Inferior parietal cortex (tissue), 1 donor: ENCODE results near the gene ZFP42.
"Not testable (repeated sequence)": the region's sequence is repeated elsewhere in the genome, so short reads cannot be mapped to it uniquely, and the experiment has no call there.

Experiments used
- DNase-seq: peaks from one replicate; pipeline ENCODE4 v3.0.0-alpha.2; 2016; ENCODE audit errors: extremely low spot score

ZFP42 gene

DNA sequence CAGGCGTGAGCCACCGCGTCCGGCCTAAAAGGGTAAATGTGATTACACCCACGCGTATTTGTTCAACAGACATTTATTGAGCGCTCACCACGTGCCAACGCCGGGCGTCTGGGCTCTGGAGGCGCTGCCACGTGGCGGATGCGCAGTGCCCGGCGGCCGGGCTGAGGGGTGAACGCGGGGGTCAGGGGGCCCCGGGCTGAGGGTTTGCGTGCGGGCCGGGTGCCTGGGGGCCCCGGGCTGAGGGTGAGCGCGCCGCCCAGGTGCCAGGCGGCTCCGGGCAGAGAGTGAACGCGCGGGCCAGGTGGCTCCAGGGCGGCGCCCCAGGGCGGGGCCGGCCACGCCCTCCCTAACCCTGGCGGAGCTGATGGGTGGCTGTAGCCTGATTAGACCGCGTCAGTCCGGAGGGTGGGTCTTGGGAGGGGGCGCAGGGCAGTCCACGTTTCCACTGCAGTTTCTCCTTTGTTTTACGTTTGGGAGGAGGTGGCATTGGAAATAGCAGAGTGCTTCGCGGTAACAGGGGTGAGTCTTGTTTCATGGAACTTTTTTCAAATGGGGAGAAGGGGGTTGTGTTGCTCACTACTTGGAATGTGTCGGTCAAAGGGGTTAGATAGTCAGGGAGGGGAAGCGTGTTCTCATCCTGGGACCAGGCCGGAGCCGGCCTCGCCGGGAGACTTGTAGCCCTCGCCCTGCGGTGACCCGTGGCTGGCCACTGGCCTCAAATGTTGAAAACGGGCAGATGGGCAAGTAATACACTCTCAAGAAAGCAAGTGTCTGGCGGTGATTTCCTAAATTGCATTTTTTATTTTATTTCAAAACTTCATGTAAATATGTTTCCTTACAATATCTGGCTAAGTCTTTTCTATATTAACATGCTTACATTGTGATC is at the start of gene ZFP42:
Gene ZFP42, plus strand, starts transcription at position 450 of the 886 bp plus-strand sequence. CDS start 7,037 bp downstream, outside the sequence.
- no peak for DNase-seq

DNA sequence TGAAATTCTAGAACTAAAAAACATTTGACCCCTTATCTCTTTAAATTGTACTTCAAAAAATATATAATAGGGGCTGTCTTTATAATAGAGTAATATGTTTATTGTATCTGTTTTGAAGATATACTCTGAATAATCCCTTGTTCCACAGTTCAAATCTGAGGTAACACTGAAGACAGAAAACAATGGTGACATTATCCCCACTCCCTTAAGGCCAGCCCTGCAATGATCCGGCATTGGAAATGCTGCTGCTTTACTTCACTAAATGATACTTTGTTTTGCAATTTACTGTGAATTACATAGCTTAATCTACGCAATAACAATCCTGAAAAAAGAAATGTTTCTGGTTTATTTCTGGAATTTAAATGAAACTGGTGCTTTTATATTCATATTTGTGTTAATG is 34.4 kb upstream of the ZFP42 start:
- DNase-seq, result no peak

DNA sequence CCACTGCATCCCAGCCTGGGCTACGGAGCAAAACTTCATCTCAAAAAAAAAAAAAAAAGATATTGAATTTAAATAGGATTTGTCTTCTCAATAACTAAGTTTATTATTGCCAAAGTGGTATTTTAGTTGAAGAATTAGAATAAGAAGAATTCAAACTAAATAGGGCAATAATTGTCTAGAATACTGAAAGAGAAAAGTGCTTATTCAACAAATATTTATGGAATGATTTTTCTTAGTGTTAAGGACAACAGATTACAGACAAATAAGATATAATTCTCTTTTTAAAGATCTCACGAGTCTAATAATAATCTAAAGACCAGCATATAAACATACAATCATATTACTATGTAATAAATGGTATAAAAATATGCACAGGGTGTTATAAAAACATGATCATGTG is 33.6 kb upstream of the ZFP42 start:
- DNase-seq, result no peak

DNA sequence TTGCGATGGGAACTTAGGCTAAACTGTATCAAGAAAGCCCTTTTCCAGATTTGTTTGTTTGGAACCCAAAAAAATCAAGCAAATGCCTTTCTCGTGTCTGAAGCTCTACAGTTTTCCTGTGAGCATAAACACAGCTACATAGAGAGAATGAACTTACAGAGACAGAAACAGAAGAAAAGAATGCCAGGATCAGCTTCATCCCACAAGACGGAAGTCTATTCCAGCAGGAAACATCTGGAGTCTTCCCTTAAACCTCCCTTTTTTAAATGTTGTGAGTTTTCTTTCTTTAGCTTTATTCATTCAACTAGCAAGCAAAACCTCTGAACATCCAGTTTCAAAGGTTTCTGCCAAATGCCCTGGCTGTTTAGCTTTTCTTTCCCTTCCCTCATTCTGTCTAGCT is 32.6 kb upstream of the ZFP42 start:
- DNase-seq, result no peak

DNA sequence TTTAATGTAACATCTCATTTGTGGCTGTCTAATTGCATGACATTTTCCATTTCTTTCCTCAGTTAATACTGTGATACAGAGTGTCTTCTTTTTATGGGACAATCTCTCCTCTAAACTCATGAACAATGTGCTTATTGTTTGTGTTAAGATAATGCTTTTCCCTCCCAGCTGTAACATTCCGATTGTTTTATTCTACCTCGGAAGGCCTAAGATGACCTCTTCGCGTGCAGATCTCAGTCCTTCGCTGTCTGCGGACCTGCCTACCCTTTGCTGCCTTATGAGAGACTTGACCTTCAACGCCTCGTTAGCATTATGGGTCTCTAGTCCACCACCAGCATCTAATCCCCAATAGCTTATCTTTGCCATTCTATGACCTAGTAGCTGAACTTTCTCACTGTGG is 29.8 kb upstream of the ZFP42 start:
- peak; percentile 32 for DNase-seq

DNA sequence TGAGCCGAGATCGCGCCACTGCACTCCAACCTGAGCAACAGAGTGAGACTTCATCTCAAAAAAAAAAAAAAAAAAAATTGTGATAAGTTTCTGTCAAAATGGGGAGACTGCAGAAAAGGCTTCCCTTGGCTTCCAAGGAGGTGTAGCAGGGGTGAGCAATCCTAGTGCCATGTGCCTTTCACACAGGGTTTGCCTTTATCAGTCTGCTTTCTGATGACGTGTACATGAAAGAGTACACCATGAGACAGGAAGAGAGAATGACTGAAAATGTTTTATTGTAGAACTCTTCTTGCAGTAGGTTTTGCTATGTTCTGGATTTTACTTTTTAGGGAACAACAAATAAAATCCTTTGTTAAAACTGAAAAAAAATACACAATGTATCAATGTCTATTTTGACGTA is 23.4 kb upstream of the ZFP42 start:
- DNase-seq, result no peak

DNA sequence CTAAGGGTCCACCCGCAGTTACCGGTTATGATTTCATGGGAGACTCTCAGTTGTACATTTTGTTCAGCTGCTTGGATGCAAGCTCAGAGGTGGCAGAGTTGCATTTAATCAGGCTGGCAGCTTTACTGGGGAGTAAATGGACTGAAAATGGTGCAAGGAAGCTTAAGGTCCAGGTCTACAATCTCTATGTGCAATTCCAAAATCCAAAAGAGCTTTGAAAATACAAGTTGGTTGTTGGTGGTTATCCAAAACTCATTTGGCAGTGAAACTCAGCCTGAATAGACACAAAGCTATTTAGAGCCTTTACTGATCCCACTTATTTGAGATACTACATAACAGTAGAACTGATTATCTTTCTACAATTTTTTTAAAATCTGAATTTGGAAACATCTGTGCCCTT is 11.8 kb upstream of the ZFP42 start:
- DNase-seq, result no peak

DNA sequence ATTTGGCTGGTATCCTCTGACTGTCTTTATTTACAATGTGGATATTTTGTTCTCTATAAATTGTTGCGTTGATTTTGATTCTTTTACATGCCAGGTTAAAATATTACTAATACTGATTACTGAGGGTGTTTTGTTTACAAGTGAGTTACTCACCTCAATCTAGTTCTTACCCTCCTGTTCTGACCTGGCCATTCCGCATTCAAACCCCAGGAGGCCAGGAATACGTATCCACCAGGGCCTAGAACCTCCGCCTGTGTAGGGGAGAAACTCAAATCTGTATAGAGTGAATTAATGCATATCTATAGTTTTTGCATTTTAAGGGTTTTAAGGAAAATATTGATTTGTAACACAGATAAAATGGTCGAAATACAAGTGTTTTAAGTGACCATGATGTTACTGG is 2.6 kb upstream of the ZFP42 start:
- DNase-seq, result no peak

DNA sequence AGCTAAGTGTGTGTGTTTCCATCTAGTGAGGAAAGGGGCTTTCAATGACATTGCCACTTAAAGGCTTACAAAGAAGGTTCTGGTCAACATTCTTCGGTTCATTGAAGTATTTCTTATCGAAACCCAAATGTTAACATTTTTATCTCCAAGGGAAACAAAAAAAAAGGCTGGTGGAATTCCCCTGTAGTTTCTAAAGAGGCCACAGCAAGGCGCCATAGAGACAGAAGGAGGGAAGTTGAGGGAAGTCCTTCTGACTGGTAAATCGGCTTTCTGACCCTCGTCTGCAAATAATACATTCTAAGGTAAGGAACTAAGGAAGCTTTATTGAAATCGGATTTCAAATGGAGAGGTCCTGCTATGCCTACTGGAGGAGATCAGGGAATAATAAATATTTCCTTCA is 1.7 kb upstream of the ZFP42 start:
- no peak for DNase-seq

DNA sequence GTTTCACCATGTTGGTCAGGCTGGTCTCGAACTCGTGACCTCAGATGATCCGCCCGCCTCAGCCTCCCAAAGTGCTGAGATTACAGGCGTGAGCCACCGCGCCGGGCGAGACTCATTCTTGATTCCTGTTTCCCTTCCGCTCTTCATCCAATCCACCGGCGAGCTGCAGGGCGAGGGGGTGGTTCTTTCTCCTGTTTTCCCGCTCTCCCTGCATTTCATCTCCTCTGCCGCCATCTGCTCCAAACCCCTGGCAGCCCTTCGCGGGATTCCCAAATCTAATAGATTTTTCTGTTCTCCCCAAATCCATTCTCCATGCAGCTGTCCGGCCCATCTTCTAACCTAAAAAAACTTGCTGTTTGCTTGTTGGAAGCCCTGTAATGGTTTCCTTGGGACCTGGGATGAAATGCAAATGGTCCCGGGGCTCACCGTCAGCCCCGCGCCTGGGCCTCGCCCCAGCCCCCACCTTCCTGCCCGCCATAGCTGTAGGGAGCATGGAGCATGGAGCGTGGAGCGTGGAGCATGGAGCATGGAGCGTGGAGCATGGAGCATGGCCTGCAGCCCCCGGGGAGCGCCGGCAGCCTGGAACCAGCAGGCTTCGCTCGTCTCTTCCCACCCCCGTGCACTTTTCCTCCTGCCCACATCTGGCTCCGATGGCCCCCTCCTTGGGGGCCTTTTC is 1.1 kb downstream of the ZFP42 start:
- no peak for DNase-seq

DNA sequence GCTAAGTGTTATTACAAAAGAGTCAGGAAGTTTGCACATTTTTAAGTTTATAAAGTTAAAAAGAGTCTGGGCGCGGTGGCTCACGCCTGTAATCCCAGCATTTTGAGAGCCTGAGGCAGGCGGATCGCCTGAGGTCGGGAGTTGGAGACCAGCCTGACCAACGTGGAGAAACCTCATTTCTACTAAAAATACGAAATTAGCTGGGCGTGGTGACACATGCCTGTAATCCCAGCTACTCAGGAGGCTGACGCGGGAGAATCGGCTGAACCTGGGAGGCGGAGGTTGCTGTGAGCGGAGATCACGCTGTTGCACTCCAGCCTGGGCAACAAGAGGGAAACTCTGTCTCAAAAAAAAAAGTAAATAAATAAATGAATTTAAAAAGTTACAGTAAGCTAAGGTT is 2.4 kb downstream of the ZFP42 start:
- not testable (repeated sequence) for DNase-seq

DNA sequence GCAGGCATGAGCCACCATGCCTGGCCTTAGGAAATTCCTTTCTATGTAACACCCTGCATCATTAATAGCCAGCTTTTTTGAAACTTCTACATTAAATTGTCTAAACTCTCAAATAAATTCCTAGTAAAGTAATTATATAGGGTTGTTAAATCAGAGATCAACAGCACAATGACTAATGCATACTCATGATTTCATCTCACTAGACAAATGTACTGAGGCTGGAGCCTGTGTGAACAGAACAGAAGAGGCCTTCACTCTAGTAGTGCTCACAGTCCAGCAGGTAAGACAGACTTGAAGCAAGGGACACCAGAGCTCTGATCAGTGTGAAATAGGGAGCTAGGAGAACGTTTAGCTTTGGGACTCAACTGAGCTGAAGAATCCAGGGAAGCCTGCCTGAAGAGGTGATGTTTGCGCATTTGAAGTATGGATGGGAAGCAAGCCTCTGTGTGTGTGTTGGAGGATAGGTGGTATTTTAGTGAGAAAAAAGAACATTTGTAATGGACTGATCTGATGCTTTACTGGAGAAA is 3.9 kb downstream of the ZFP42 start:
- DNase-seq, result no peak

DNA sequence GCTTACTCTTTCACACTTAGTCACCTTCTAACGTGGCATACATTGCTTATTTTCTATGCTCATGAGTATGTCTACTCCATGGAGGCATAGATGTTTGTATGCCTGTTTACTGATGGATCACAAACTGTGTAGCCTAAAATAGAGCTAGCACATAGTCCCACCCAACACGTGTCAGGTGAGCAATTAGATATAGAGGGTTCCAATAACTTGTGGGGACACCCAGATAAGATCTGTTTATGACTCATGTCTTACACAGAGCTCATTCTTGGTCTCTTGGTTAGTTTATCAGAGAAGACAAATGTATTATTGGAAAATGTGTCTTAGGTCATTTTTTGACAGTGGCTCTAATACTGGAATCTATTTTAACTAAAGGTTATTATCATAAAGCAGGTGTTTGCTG is 6.8 kb downstream of the ZFP42 start:
- DNase-seq, result no peak

DNA sequence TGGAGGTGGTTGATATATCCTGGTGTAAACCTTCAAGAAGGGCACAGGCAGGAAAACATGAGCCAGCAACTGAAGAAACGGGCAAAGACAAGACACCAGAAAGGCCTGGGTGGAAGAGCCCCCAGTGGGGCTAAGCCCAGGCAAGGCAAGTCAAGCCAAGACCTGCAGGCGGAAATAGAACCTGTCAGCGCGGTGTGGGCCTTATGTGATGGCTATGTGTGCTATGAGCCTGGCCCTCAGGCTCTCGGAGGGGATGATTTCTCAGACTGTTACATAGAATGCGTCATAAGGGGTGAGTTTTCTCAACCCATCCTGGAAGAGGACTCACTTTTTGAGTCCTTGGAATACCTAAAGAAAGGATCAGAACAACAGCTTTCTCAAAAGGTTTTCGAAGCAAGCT is 7.2 kb downstream of the ZFP42 start:
- no peak for DNase-seq

DNA sequence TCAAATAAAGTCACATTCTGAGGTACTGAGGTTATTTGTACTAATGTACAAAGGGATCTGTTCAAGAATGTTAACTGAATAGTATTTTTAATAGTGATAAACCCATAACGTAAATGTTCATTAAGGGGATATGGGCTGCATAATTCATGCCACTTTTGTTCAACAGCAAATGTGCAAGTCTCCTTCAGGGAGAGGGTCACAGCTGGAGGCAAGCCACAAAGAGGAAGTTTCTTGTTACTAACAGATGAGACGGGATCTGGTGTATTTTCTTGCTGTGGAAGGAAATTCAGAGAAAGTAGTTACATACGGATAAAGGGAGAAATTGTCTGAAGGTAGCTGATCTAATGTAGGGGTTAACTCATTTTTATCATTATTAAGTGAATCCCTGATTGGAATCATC is 10.0 kb downstream of the ZFP42 start:
- no peak for DNase-seq

DNA sequence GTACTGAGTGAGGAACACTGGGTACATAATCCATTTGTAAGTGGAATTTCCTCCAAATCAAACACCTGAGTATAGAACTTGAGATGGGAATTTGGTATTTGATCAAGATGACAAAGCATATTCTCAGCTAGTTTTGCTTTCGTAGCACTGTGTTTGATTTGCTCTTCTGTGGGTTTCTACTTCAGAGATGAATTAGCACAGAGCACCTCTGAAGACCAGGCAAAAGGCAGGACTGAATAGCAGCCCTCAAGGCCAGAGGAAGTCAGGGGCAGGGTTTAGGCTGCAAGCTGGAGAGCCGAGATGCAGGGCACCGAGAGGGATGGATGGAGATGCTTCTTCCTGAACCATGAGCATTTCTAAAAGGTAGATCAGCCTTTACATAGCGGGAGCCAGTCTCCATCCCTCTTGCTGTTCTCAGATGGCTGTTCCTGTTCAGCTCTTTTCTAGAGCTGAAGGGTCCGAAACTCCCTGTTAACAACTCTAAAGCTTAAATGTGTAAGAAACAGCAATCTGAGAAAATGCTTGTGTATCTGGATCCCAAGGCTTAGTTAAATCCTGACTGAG is 10.8 kb downstream of the ZFP42 start:
- no peak for DNase-seq

DNA sequence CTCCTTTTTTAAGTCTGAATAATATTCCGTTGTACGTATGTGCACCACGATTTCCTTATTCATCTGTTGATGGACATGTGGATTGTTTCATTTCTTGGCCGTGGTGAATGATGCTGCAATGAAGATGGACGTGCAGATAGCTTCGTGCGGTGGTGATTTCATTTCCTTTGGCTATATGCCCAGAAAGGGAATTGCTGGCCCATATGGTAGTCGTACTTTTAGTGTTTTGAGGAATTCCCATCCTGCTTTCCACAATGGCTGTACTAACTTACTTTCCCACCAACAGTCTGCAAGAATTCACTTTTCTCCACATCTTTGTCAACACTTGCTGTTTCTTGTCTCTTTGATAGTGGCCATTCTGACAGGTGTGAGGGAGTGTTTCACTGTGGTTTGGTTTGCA is 12.8 kb downstream of the ZFP42 start:
- DNase-seq, result no peak

DNA sequence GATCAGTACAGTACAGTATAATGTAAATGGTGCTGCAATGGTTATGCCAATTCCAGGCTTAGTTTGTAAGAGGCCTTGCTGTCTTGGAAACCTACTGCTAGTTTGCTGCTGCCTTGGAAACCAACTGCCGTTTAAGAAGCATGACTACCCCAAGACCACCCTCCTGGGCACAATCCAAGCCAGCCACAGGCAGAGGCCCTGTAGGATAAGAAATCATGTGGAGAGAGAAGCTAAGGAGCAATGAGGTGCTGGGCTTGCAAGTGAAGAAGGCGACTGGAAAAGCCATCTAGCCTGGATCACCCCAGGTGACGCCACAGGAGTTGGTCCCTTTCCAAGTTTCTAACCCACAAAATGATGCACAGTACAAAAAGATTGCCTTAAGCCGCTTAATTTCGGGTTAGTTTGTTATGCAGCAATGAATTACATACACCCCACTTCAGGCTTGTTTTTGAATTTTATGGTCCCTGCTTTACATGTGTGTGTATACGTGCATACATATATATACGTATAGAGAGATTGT is 16.9 kb downstream of the ZFP42 start:
- DNase-seq, result no peak

DNA sequence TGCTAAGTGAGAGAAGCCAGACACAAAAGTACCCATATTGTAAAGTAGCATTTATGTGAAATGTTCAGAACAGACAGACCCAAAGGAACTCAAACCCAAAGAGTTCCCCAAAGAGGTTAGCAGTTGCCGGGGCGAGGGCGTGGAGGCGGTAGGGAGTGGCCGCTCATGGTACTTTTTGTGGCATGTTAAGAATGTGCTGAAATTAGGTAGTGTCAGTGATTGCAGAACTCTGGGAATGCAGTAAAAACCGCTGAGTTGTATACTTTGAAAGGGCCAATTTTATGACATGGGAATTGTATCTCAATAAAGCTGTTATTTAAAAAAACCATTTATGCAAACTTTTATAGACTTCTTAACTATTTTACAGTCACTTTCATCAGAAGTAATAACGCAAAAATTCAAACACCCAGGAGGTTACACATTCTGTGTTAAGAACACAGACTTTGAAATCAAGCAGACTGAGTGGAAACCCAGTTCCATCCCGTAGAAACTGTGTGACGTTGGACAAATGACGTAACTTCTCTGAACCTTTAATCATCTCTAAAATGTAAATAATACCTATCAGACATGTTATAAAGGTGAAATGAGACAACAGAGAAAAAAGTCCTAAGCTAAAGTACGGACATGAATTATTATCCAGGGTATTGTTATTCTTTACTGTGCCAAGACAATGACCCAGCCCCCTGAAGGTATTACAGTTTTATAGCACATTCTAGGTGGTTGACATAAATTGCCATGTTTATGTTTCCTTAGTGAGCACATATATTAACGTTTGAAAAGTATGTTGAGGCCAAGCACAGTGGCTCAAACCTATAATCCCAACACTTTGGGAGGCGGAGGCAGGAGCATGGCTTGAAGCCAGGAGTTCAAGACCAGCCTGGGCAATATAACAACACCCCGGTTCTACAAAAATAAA is 19.7 kb downstream of the ZFP42 start:
- DNase-seq, result no peak

DNA sequence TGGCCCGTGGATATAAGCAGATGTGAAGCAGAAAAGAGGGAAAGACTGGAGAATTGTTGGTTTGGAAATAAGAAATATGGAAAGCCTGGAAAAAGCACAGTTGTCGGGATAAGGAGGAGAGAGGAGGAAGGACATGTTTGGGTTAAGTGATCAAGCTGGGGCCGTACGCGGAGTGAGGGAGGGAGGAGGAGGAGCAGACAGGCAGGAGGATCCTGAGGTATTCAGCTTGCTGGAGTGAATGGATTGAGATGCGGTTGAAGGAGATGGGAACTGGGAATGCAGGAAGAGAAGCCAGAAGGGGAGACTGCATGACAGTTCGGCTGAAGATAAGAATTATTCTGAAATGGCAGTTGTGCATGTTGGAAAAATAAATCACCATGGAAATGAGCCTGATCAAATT is 21.2 kb downstream of the ZFP42 start:
- no peak for DNase-seq

DNA sequence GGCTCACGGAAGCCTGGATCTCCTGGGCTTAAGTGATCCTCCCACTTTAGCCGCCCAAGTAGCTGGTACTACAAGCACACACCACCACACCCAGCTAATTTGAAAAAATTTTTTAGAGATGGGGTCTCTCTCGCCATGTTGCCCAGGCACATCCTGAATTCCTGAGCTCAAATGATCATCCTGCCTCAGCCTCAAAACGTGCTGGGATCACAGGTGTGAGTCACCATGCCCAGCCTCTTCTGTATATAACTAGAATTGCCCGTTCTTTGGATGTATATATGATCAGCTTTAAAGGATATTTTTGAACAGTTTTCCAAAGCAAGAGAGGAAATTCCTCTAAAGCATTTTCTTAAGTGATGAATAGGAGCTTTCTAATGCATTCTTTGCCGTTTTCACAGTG is 22.7 kb downstream of the ZFP42 start:
- DNase-seq, result no peak
